ENCODE measurements around the gene SLC46A1.

SLC46A1 gene

GRCh38 chr17:28381141-28381825 is 24.7 kb downstream of the SLC46A1 start:
- DNase-seq (ENCODE audit: low read depth, low spot score): no peak

- no peak for DNase-seq (ENCODE audit: low read depth, low spot score)
Measured at GRCh38 chr17:28379814-28380801, 25.9 kb downstream of the SLC46A1 start.

GRCh38 chr17:28372945-28373274 is 33.1 kb downstream of the SLC46A1 start:
- no peak for DNase-seq (ENCODE audit: low read depth, low spot score)

DNA sequence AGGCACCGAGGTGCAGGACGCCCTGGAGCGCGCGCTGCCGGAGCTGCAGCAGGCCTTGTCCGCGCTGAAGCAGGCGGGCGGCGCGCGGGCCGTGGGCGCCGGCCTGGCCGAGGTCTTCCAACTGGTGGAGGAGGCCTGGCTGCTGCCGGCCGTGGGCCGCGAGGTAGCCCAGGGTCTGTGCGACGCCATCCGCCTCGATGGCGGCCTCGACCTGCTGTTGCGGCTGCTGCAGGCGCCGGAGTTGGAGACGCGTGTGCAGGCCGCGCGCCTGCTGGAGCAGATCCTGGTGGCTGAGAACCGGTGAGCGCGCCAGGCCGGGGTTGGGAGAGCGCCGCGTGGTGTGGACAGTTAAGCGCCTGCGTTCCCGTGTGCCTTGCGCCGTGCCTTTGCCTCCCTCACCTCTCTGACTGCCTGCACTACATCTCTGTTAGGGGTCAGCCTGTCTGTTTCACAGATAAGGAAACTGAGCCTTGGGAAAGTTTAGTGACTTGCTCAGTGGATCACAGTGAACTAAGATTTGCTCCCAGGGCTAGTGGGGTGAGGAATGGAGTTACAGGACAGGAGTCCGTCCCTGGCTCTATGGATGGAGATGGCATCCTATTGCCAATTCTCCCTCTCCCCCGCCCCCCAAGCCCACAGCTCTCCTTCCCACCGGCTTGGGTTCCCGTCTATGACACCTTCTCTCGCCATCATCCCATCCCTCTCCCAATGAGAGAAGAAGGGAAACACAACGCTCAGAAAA is 33.6 kb downstream of the SLC46A1 start:
- DNase-seq (ENCODE audit: low read depth, low spot score): no peak

DNA sequence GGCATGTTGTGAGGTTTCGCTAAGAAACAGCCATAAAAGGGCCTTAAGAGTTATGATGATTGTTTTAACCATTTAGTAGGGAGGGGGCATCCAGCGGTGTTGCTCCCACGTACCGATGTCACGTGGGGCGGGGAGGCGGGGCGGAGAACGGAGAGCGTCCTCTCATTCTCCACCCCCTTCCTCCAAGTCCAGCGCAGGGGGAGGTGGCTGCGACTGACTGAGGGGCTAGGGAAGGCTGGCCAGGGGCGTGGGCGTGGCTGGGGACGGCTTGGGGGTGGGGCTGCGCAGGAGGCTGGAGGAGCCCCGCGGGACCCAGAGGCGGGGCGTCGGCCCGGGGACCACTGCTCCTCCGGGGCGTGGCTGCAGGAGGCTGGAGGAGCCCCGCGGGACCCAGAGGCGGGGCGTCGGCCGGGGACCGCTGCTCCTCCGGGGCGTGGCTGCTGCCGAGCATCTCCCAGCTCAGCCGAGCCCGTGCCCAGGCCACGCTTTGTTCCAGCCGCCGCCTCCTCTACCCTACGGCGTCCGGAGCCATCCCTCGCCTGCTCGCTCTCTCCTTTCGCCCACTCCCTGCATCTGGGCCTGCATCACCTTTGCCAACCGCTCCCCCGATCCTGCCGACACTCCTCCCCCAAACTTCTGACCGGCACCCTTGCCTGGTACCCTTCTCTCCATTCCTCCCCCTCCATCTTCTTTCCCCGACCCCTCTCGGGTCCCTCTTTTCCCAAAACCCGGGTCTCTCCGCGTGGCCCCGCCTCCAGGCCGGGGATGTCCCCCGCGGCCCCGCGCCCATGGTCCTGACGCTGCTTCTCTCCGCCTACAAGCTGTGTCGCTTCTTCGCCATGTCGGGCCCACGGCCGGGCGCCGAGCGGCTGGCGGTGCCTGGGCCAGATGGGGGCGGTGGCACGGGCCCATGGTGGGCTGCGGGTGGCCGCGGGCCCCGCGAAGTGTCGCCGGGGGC is 34.5 kb downstream of the SLC46A1 start, which contains the start of gene SARM1:
SARM1 (plus strand) TSS at position 450 of the 958 bp plus-strand sequence; CDS start at position 789, 339 bp downstream.
- DNase-seq (ENCODE audit: low read depth, low spot score): peak; percentile 73

DNA sequence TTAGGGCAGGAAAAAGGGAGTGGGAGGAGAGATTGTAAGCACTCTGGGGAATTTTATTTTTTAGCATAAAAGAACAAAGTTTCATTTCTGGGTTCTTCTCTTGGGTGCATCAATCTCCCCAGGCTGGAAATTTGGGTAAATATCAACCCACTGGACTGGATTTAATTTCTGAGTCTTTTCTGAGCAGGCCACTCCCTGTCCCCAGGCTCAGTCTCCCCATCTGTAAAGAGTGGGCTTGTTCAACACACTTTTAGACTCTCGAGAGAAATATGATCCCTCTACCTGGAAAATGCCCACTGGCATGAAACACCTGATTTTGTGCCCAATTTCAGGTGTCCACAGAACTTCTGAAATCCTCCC is 35.3 kb downstream of the SLC46A1 start:
- DNase-seq (ENCODE audit: low read depth, low spot score): no peak

DNA sequence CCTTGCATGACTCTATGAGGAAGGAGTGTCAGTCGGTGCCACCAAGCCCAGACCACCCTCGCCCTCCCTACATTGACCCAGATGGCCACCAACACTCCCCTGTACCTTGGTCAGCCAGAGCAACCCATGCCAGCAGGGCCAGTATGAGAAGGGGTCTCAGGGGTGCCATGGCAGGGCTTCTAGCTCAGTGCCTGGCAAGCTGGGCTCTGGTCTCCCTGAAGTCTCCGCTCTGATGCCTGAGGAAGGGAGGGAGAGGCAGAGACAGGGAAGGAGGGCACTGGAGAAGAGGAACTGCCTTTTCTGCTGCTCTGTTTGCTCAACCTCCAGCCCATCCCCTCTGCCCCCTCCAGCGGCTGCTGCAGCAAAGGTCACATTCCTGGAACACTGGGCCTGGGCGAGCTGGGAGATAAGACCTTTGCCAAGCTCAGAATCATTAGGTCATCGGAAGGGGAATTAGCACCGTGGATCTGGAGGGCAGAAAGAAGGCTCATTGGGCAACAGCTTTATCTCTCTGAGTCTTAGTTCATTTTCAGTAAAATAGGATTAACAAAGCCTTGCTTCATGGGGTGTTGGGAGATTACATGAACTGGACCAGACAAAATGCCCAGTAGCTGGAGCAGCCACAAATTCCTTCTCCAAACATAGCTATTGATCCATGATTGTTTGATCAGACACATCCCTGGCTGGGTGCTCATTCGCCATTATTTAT is 35.8 kb downstream of the SLC46A1 start, which contains the start of gene VTN:
VTN (minus strand) TSS at position 273 of the 709 bp plus-strand sequence; CDS start at position 169, 104 bp downstream.
- DNase-seq (ENCODE audit: low read depth, low spot score): no peak

- no peak for DNase-seq (ENCODE audit: low read depth, low spot score)
Measured at GRCh38 chr17:28369684-28370034, 36.4 kb downstream of the SLC46A1 start.

DNA sequence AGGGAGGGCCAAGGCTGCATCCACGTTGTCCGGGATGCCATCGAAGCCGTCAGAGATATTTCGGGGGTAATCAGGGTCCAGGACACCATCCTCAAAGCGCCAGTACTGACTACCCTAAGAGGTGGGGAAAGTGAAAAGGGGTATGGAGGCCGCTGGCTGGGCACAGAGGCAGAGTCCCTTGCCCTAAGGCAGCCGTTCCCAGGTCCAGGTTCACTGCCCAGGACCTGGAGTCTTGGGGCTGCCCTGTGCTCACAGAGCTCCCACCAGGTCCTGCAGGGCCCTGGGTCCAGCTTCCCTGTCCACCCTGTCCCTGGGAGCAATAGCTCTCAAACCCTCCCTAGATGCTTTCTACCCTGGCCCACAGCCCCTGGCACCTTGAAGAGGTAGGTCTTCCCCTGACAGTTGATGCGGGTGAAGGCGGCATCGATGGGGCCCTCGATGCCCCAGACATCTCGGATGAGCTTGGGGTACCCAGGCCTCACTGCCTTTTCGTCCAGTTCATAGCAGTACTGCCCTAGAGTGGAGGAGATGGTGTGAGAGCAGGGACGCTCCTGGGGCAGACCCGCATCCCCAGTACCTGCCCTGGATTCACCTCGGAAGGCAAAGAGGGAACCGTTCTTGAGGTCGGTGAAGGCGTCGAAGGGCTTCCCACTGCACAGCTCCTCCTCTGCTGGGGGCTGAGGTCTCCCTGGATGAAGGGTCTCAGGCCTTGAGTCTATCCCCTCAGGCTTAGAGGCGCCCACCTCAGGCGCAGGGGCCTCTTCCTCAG is 36.9 kb downstream of the SLC46A1 start:
- DNase-seq (ENCODE audit: low read depth, low spot score): no peak

DNA sequence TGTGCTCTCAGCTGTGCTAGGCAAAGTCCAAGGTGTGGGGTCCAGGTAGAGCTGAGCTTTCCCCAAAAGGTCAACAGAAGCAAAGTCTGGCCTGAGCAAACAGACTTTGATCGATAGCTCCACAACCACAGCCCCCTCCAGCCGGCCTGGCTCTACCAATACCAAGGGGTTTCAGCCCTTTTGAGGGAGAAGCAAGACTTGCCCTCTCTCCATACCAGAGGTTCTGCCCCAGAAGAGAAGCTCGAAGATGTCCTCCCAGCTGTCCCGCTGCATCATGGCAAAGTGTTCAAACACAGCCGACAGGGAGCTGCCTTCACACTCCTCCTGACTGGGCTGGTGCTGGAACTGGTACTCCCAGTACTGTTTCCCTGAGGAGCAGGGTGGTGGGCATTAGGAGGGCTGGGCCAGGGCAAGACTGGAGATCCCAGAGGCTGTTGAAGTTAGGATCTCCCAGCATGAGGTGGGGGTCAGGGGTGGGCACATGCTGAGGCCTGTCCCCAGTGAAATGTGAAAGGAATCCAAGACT is 37.6 kb downstream of the SLC46A1 start:
- no peak for DNase-seq (ENCODE audit: low read depth, low spot score)

DNA sequence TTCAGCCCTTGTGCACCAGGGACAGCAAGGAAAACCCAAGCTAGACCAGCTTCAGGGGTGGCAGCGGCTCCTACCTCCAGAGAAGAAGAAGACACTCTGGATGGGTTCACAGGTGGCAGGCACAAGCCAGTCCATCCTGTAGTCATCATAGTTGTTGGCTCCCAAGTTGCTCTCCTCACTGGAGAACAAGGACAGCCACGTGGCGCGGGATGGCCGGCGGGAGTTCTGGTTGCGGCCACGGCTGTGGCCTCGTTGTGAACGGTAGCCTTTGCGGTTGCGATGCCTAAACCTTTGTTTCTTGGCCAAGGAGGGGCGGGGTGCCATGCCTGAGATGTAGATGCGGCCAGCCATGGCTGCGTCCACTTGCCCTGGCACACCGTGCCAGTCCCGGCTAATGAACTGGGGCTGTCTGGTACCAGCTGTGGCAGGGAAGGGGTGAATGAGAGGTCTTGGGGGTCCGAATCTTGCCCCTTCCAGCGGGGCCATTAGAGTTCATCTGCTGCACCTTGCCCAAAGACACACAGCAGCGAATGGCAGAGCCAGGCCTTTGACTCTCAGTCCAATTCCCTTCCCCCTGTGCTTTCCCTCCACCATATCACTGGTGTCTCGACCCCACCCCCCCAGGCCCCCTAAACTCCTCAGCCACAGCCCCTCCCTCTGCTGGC is 38.2 kb downstream of the SLC46A1 start:
- no peak for DNase-seq (ENCODE audit: low read depth, low spot score)

DNA sequence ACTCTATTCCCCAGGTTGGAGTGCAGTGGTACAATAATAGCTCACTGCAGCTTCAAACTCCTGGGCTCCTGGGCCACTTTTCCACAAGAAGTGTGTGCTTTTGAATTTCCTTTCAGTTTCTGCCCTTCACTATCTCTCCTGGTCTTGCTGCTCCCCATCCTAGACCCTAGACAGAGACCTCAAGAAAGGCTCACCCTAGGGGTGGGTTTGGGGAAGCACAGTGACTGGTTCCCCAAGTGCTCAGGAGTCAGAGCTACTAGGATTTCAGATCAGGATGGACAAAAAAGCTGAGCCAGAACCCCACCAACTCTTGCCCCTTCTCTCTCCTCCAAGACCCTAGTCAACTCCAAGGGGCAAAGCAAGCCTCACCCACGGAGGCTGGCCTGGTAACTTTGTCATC is 39.4 kb downstream of the SLC46A1 start:
- DNase-seq (ENCODE audit: low read depth, low spot score): no peak

- DNase-seq (ENCODE audit: low read depth, low spot score): no peak
Measured at GRCh38 chr17:28365487-28365886, 40.5 kb downstream of the SLC46A1 start.

DNA sequence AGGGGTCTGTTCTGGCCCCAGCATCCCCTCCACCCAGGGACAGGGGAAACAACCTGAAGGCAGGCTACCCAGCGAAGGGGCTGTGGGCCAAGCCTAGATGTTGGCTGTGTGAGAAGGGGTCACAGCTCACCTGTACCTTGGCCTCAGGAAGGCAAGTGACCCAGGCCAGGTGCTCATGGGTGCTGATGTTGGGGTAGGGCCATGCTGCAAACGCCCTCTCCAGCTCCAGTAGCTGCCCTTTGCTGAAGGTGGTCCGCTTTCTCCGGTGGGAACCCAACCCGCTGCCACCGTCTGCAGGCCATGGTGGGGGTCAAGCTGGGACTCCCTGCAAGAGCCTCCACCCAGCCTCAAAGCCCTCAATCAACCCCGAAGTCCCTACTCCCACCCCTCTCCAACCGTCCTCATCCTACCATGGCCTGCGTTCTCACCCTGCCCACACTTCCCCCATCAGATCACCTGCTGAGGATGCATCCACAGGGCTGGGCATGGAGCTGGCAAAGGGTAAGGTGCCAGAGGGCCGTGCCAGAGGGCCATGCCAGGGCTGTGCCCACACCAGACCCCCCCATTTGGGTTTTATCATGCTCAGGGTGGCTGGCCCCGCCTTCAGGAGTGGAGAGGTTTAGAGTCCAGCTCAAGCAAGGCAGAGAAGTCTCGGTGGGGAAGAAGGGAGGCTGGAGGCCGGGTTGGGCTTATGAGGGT is 41.2 kb downstream of the SLC46A1 start, which contains the start of gene SEBOX:
SEBOX (minus strand) TSS at position 535 of the 699 bp plus-strand sequence; CDS start at position 487, 48 bp downstream.
- no peak for DNase-seq (ENCODE audit: low read depth, low spot score)

DNA sequence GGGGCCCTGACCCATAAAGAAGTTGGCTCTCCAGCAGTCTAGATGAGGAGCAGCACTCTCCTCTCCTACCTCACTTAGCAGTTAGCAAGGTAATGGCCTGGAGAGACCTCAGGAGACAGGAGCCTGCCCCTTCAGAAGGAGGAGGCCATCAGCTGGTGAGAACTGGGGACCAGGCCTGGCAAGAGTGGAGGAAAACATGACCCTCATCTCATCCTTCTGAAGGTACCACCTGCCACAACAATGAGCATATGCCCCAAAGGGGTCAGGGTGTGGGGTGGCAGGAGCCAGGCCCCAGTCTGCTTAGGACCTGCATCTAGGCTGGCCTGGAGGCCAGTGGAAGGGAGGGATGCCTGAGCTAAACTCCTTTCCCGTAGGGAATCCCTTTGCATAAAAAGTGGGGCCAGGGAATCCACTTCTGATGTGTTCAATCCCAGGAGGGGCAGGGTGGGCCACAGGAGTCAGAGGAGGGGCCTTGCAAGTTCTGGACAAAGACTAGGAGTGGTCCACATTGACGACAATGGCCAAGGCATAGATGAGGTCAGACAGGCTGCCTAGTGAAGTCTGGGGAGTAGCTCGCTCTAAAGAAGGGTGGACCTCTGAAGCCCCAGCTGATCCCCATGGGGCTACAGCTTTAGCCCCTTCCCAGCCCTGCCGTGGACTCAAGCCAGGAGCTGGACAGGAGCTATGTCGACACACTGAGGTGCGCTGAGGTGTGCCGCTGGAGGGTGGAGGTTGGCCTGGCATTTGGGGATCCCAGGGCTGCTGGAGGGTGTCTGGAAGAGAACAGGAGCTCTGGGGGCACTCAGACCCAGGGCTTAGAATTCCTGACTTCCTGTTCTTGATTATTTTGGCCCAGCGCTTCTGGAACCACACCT is 42.0 kb downstream of the SLC46A1 start:
- no peak for DNase-seq (ENCODE audit: low read depth, low spot score)

DNA sequence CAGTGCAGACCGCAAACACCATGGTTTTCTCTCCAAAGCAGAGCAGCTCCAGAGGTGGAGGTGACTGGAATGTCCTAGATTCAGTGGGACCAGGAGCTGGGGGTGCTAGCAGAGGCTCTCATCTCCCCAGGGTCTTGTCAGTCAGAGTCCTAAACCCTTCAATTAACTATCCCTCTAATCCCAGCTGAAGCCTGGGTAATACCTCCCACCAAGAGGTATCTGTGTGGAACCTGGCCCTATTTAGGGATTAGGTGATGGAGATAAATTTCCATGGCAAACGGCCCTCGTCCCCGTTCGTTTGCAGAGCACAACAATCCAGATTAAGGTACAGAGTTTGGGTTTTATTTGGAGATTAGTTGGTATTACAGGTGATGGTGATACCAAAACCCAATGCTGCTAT is 42.8 kb downstream of the SLC46A1 start:
- DNase-seq (ENCODE audit: low read depth, low spot score): no peak

DNA sequence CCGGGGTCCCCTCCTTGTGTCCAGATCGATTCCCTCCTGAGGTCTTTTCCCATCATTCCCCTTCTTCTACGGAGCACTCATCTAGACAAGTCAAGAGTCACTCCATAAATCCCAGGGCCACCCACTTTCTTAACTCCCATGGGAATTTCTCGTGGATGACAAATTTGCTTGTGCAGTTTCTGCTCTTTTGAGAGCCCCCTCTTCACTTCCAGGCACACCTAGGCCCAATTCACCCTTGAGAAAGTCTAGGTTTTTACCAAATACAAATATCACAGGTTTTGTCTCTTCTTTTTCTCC is 48.2 kb downstream of the SLC46A1 start:
- no peak for DNase-seq (ENCODE audit: low read depth, low spot score)
